GM19438 (cell line): Measurements from ENCODE around the gene JAG2.

Experiments used
- ATAC-seq: cut with Tn5 transposase; IDR thresholded peaks from one replicate; pipeline ENCODE4 v1.9.1; 2021; ENCODE audit warnings: low read depth; ENCODE audit not compliant: unreplicated experiment

The JAG2 gene

GRCh38 chr14:105142651-105143450 is 25.7 kb downstream of the JAG2 start:
- no peak for ATAC-seq

- ATAC-seq: no peak
These were observed 26.9 kb downstream of the JAG2 start for GRCh38 chr14:105141486-105142281.

- no peak for ATAC-seq
These were observed 27.6 kb downstream of the JAG2 start for GRCh38 chr14:105141026-105141425.

GRCh38 chr14:105140581-105140980 is 28.0 kb downstream of the JAG2 start:
- ATAC-seq: no peak

GRCh38 chr14:105139831-105140239 is 28.7 kb downstream of the JAG2 start:
- ATAC-seq: no peak

- ATAC-seq: no peak
These were observed 29.3 kb downstream of the JAG2 start for GRCh38 chr14:105139212-105139825.

- ATAC-seq: no peak
These were observed 29.9 kb downstream of the JAG2 start for GRCh38 chr14:105138551-105139111.

- ATAC-seq: no peak
These were observed 30.5 kb downstream of the JAG2 start for GRCh38 chr14:105138021-105138541.

- ATAC-seq: no peak
These were observed 31.0 kb downstream of the JAG2 start for GRCh38 chr14:105137481-105138020.

- no peak for ATAC-seq
These were observed 31.9 kb downstream of the JAG2 start for GRCh38 chr14:105136401-105137322.

- no peak for ATAC-seq
These were observed 32.7 kb downstream of the JAG2 start for GRCh38 chr14:105135700-105136395.

GRCh38 chr14:105132921-105133654 is 35.5 kb downstream of the JAG2 start:
- ATAC-seq: no peak

- no peak for ATAC-seq
These were observed 37.3 kb downstream of the JAG2 start for GRCh38 chr14:105131241-105131640.

- no peak for ATAC-seq
These were observed 40.5 kb downstream of the JAG2 start for GRCh38 chr14:105128059-105128458.

GRCh38 chr14:105126981-105127329 is 41.6 kb downstream of the JAG2 start:
- no peak for ATAC-seq

GRCh38 chr14:105126126-105126980 is 42.2 kb downstream of the JAG2 start:
- no peak for ATAC-seq

GRCh38 chr14:105124823-105125222 is 43.8 kb downstream of the JAG2 start:
- ATAC-seq: no peak
